Mononuclear cell (primary cell): Measurements from ENCODE around the gene PNPLA1. TPM values are rescaled to one million over a fixed set of nuclear protein-coding genes. Genes with fewer than 3 reads are reported as not detected.

Experiments used
- total RNA-seq: library from RNA; depleted of rRNA; stranded (reverse); fragments of >200 nt; gene quantifications from one replicate; pipeline ENCODE4 v1.2.3, GENCODE V29; 2012

The PNPLA1 gene
- total RNA-seq, 1 donor, result 1.2 TPM

Other genes with a start within 250 kb of the PNPLA1 start
- 0.10 TPM for gene SLC26A8, start 245.4 kb upstream of the PNPLA1 start, total RNA-seq
- gene MAPK14, start 242.3 kb upstream of the PNPLA1 start, total RNA-seq, result 86.9 TPM
- 16.9 TPM for gene MAPK13, start 139.5 kb upstream of the PNPLA1 start, total RNA-seq
- 24.0 TPM for gene BRPF3, start 73.3 kb upstream of the PNPLA1 start, total RNA-seq
- gene BNIP5, start 66.8 kb downstream of the PNPLA1 start, total RNA-seq, result not detected
- gene ETV7, start 117.6 kb downstream of the PNPLA1 start, total RNA-seq, result 0.73 TPM
- gene PXT1, start 172.8 kb downstream of the PNPLA1 start, total RNA-seq, result 0.31 TPM
- gene KCTD20, start 172.9 kb downstream of the PNPLA1 start, total RNA-seq, result 84.8 TPM